Thymus (tissue), 11 donors: ENCODE results near the gene FLRT2. TPM values are rescaled to one million over a fixed set of nuclear protein-coding genes. Genes with fewer than 3 reads are reported as not detected.

Experiments
- DNase-seq, 9 donors: peaks; one replicate each; pipeline ENCODE4 v3.0.0-alpha.2; 2013; ENCODE audit warnings: low spot score in 9 of 9, low read depth in 6 of 9, missing footprints in 1 of 9
- H3K27ac ChIP-seq, 2 donors: one replicate each; pipeline ENCODE4 v1.5.1; 2013; ENCODE audit warnings: control low read depth in 1 of 2, low read depth in 1 of 2, low read length in 1 of 2, mild to moderate bottlenecking in 1 of 2, moderate library complexity in 1 of 2
- H3K27me3 ChIP-seq, 2 donors: one replicate each; pipeline ENCODE4 v1.5.1; 2013; ENCODE audit warnings: low read length in 1 of 2; ENCODE audit not compliant: control insufficient read depth in 2 of 2, insufficient read depth in 1 of 2
- H3K36me3 ChIP-seq, 2 donors: one replicate each; pipeline ENCODE4 v1.5.1; 2013; ENCODE audit warnings: low read length in 1 of 2, mild to moderate bottlenecking in 1 of 2, moderate library complexity in 1 of 2; ENCODE audit not compliant: control insufficient read depth in 2 of 2, insufficient read depth in 2 of 2
- H3K4me1 ChIP-seq, 2 donors: one replicate each; pipeline ENCODE4 v1.5.1; 2013; ENCODE audit warnings: low read length in 2 of 2; ENCODE audit not compliant: control insufficient read depth in 2 of 2, insufficient read depth in 2 of 2
- H3K4me3 ChIP-seq, 2 donors: one replicate each; pipeline ENCODE4 v1.5.1; 2013; ENCODE audit warnings: low read length in 2 of 2, control low read depth in 1 of 2, mild to moderate bottlenecking in 1 of 2
- H3K9me3 ChIP-seq, 2 donors: one replicate each; pipeline ENCODE4 v1.5.1; 2013; ENCODE audit warnings: low read length in 1 of 2, mild to moderate bottlenecking in 1 of 2; ENCODE audit not compliant: control insufficient read depth in 2 of 2, insufficient read depth in 1 of 2
- WGBS: extraction: QIAGEN DNeasy Blood & Tissue Kit; methylation state at CpG from one replicate; pipeline ENCODE4 v1.1.7; 2013; 5-methylcytosine and 5-hydroxymethylcytosine counted together
- polyA plus RNA-seq: library from polyadenylated mRNA; stranded (reverse); fragments of 200-250 nt; gene quantifications from one replicate; pipeline ENCODE4 v1.2.3, GENCODE V29; 2013
- total RNA-seq: library from RNA; stranded (reverse); fragments of 120-200 nt; gene quantifications from one replicate; pipeline ENCODE4 v1.2.4, GENCODE V29; 2013
- donor health status: healthy.

Gene FLRT2
- total and polyA plus RNA-seq, 2 donors = 1.8 to 8.9 TPM

DNA sequence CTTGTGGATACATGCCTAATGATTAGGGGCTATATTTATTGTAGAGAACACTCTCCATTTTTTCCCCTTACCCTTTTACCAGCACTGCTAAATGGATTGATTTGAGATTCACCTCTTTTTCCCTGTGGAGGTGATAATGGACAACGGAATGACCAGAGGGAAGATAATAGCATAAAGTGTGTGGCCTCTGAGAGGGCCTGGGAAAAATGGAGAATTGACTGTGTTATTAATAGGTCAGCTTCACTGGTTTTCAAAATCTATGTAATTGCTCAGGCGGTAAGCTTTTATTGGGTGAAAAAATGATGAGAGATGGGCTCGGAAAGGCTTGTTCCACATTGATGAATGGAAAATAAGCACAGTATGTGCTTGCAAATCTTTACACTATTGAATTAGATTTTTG, 15.8 kb downstream of the FLRT2 start:
- no peaks in the 10 kb centered on the region for H3K36me3 ChIP-seq
- no peak overlapping the region for H3K27ac ChIP-seq
- WGBS = 94% methylated on average over 3 of the region's 3 CpGs
- no peak for DNase-seq
- H3K4me1 ChIP-seq = no peaks in the 10 kb centered on the region
- H3K27me3 ChIP-seq = no peaks in the 10 kb centered on the region
- no peak overlapping the region for H3K4me3 ChIP-seq
- H3K9me3 ChIP-seq = peaks cover 0 to 3% of the 10 kb centered on the region in 2 donors

DNA sequence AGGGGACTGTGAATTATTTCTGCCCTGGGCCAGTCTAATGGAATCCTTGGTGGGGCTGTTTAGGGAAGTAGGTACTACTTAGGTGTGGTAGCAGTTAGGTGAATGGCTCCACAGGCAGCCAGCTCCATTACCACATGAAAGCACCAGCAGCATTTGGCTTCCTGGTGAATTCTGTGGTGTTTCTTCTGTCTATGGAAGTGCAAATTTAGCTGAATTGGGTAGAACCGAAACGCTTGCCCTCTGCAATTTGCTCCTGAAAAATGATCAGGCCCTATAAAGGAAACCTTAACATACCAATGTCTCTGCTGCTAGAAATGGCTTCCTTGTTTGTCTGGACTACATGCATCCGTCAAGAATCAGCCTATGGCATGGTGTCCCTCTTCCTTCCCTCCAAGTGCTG, 16.4 kb downstream of the FLRT2 start:
- Histone ChIP-seq H3K27ac (no peak overlapping the region), H3K4me3 (no peak overlapping the region), H3K36me3 (no peaks in the 10 kb centered on the region), H3K4me1 (no peaks in the 10 kb centered on the region), H3K9me3 (peaks cover 0 to 3% of the 10 kb centered on the region in 2 donors), H3K27me3 (no peaks in the 10 kb centered on the region)
- DNase-seq = no peak
- WGBS = 40% methylated on average over 3 of the region's 3 CpGs

DNA sequence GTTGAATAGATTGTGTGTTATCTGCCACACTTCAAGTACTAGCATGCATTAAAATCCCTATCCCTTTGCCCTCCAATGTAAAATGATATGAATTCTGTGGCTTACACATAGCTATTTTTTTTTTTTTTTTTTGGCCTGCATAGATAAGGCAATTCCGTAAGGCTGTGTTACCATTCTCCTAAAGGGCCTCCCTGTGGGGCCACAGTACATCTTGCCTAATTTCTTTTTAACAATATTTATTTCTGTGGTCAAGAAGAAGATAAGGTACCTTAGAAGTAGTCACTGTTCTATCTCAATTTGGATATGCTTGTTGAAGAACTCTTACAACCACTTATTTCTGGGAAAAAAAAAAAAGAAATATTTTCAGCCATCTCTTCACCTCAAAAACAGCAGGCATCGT, 19.8 kb downstream of the FLRT2 start:
- Histone ChIP-seq H3K4me3 (no peak overlapping the region), H3K27ac (no peak overlapping the region), H3K9me3 (peaks cover 0 to 3% of the 10 kb centered on the region in 2 donors), H3K4me1 (no peaks in the 10 kb centered on the region), H3K27me3 (no peaks in the 10 kb centered on the region), H3K36me3 (no peaks in the 10 kb centered on the region)
- WGBS = 97% methylated on average over 2 of the region's 2 CpGs
- DNase-seq = no peak

DNA sequence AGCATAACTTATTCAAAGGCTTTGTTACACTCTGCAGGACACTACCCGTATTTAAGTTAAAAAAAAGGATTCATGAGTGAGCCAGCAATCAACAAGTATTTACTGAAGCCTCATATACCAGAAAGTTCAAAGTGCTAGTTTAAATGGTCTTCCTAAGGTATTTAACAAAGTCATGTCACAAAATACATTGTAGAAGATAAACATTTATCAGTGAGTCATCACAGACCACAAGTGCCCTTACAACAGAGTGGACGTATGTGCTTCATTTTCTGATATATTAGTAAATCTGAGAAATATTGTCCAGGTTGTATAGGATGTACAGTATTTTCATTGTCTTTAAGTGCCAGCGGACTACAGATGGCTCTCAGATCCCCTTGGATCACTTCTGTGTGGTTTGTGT, 24.2 kb downstream of the FLRT2 start:
- no peak overlapping the region for H3K4me3 ChIP-seq
- WGBS = 79% methylated on average over 3 of the region's 3 CpGs
- no peaks in the 10 kb centered on the region for H3K27me3 ChIP-seq
- H3K36me3 ChIP-seq = no peaks in the 10 kb centered on the region
- H3K27ac ChIP-seq = no peak overlapping the region
- H3K9me3 ChIP-seq = peaks cover 0 to 2% of the 10 kb centered on the region in 2 donors
- DNase-seq = no peak
- H3K4me1 ChIP-seq = no peaks in the 10 kb centered on the region

GRCh38 chr14:85556267-85556666, 26.3 kb downstream of the FLRT2 start:
- H3K36me3 ChIP-seq = no peaks in the 10 kb centered on the region
- no peak overlapping the region for H3K4me3 ChIP-seq
- WGBS = 98% methylated on average over 1 of the region's 1 CpG
- no peaks in the 10 kb centered on the region for H3K27me3 ChIP-seq
- H3K9me3 ChIP-seq = no peaks in the 10 kb centered on the region
- DNase-seq = no peak
- no peaks in the 10 kb centered on the region for H3K4me1 ChIP-seq
- H3K27ac ChIP-seq = no peak overlapping the region

DNA sequence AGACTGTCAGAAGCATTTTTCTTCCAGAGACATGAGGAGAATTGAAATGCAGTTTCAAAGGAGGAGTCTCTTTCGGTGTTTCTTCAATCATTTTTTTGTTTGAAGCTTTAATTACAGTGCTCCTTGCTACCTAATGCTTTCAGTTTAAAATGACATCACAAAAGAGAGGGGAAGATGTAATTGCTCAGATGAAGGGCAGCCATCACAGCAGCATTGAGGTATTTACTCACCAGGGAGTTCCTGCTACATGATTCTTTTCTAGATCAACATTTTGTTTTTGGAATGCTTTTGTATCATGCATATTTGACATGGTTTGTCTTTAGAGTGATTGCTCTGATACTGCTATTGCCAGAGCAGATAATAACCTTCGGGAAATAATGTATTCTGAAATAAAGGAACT, 28.6 kb downstream of the FLRT2 start:
- Histone ChIP-seq H3K4me1 (no peaks in the 10 kb centered on the region), H3K27ac (no peak overlapping the region), H3K9me3 (no peaks in the 10 kb centered on the region), H3K4me3 (no peak overlapping the region), H3K36me3 (no peaks in the 10 kb centered on the region), H3K27me3 (no peaks in the 10 kb centered on the region)
- DNase-seq = no peak
- WGBS = 90% methylated on average over 2 of the region's 2 CpGs

DNA sequence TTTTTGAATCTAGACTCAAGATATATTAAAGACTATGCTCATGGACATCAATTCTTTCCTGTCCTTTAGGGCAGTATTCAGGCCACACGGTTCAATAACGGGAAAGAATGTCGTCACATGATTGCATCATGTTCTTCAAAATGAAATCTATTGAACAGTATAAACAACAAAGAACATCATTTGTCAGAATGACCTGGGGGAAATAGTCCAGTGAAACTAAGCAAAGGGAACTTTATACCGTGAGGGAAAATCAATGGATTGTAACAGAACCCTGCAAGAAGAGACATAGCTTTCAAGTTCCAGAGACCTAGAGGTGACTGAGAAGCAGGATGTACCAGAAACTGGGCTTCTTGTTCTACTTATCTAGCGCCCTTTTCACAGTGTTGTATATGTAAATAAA, 32.7 kb downstream of the FLRT2 start:
- 95% methylated on average over 5 of the region's 5 CpGs for WGBS

DNA sequence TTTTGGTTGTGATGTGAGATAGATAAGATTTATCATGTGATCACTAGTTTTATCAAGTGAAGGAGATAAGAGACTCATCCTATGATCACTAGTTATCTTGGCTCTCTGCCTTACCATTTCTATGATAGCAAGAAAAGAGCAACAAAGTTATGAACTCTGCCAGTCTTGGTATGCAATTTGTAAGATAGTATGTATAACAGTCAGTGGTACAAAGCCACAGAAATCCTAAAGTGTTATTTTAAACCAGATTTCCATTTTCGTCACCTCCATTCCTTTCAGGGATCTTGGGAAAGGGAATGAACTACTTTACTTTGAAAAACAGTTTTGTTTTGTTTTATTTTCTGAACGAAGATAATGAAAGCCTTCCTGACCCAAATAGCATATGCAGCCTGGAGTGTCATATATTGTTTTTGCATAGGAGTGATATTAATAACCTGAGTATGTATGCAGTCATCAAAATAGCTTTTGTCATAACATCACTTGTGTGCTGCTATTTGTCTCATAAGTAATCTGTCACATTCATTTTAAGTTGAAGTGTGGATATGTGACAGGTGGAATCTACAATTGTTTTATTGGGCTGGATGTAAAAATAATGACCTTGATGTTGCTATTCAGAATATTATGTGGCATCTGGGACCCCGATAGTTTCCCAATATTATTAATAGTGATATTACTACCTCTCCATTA, 35.0 kb downstream of the FLRT2 start:
- no peak for DNase-seq
- no peak overlapping the region for H3K27ac ChIP-seq
- no peaks in the 10 kb centered on the region for H3K36me3 ChIP-seq
- no peaks in the 10 kb centered on the region for H3K27me3 ChIP-seq
- 92% methylated on average over 3 of the region's 3 CpGs for WGBS
- H3K4me3 ChIP-seq = no peak overlapping the region
- H3K4me1 ChIP-seq = no peaks in the 10 kb centered on the region
- H3K9me3 ChIP-seq = no peaks in the 10 kb centered on the region

More for the DNA sequence above, 32.7 kb downstream of the FLRT2 start:
- no peak for DNase-seq
- Histone ChIP-seq H3K4me1 (no peaks in the 10 kb centered on the region), H3K36me3 (no peaks in the 10 kb centered on the region), H3K9me3 (no peaks in the 10 kb centered on the region), H3K4me3 (no peak overlapping the region), H3K27me3 (no peaks in the 10 kb centered on the region), H3K27ac (no peak overlapping the region)

- Histone ChIP-seq H3K4me3 (no peak overlapping the region), H3K27me3 (no peaks in the 10 kb centered on the region), H3K4me1 (no peaks in the 10 kb centered on the region), H3K9me3 (no peaks in the 10 kb centered on the region), H3K27ac (no peak overlapping the region), H3K36me3 (no peaks in the 10 kb centered on the region)
- 94% methylated on average over 3 of the region's 3 CpGs for WGBS
- no peak for DNase-seq
These were observed 35.9 kb downstream of the FLRT2 start for GRCh38 chr14:85565862-85566296.
